ENCODE data around the gene SMCP.

The SMCP gene

GRCh38 chr1:152902636-152903035 lies 24.5 kb downstream of the SMCP start:
- no peak overlapping the region for H3K4me3 ChIP-seq (ENCODE audit: low read depth, low read length)
- no peak for DNase-seq (ENCODE audit: low read depth)
- TF ChIP-seq CTCF (IDR thresholded peaks at IDR 0.05; ENCODE audit: control insufficient read depth, extremely low read depth, insufficient read depth): no peak

GRCh38 chr1:152904688-152905440 lies 26.7 kb downstream of the SMCP start:
- no peak overlapping the region for H3K4me3 ChIP-seq (ENCODE audit: low read depth, low read length)
- DNase-seq (ENCODE audit: low read depth): no peak
- no peak for TF ChIP-seq CTCF (IDR thresholded peaks at IDR 0.05; ENCODE audit: control insufficient read depth, extremely low read depth, insufficient read depth)

GRCh38 chr1:152906023-152906565 lies 28.0 kb downstream of the SMCP start:
- DNase-seq (ENCODE audit: low read depth): no peak
- H3K4me3 ChIP-seq (ENCODE audit: low read depth, low read length): no peak overlapping the region
- TF ChIP-seq CTCF (IDR thresholded peaks at IDR 0.05; ENCODE audit: control insufficient read depth, extremely low read depth, insufficient read depth): no peak

GRCh38 chr1:152907686-152908601 lies 29.8 kb downstream of the SMCP start, which contains the start of gene IVL:
Gene IVL, plus strand, starts transcription at chr1:152908546. Its CDS starts 1,252 bp downstream, at chr1:152909798.
- H3K4me3 ChIP-seq (ENCODE audit: low read depth, low read length): no peak within 1 kb of the TSS
- DNase-seq (ENCODE audit: low read depth): peak; percentile 65
- TF ChIP-seq CTCF (IDR thresholded peaks at IDR 0.05; ENCODE audit: control insufficient read depth, extremely low read depth, insufficient read depth): no peak

DNA sequence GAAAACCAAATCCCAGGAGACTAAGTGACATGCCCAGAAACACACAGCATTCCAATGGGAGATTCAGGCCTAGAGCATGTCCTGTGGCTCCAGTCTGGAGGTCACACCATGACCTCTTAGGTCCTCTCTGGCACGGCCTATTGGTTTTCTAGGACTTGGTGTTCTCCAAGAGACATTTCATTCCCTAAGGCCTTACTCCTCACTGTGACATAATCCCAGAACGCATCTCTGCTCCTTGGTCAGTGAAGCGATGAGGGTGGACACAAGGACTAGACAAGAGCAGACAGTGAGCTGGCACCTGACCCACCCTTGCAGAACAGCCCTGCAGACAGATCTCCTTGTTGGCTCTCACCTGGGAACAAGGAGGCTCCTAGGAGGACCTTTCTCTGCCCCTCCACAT lies 31.1 kb downstream of the SMCP start:
- DNase-seq (ENCODE audit: low read depth): no peak
- TF ChIP-seq CTCF (IDR thresholded peaks at IDR 0.05; ENCODE audit: control insufficient read depth, extremely low read depth, insufficient read depth): no peak
- H3K4me3 ChIP-seq (ENCODE audit: low read depth, low read length): no peak overlapping the region

DNA sequence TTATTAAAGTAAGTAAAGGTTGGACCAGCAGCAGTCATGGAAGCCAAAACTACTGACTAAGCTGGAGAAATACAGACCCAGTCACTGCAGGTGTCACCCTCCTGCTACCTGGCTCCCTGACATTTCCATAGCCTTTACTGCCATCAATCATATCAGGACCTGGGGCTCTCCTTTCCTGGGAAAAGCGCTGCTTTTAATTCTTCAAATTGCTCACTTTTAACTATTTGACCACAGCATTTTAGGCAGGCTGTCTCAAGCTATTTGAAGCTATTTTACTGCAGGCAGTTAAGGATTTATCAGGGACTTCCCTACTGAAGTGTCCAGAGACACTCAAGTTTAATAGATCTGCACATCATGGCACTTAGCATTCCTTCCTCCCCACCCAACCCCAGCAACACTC lies 34.3 kb downstream of the SMCP start:
- DNase-seq (ENCODE audit: low read depth): no peak
- TF ChIP-seq CTCF (IDR thresholded peaks at IDR 0.05; ENCODE audit: control insufficient read depth, extremely low read depth, insufficient read depth): no peak
- no peak overlapping the region for H3K4me3 ChIP-seq (ENCODE audit: low read depth, low read length)

Measured in LNCaP clone FGC (cell line).